Liver (tissue), 9 donors: ENCODE measurements around the gene LMTK2. TPM values are rescaled to one million over a fixed set of nuclear protein-coding genes. Genes with fewer than 3 reads are reported as not detected.

Source experiments
- DNase-seq: peaks from one replicate; pipeline ENCODE4 v3.0.0-alpha.2; 2017; ENCODE audit warnings: low spot score
- H3K27ac ChIP-seq, 2 donors: one replicate each; pipeline ENCODE4 v1.7.0; 2013; ENCODE audit warnings: inconsistent platforms in 2 of 2, low read length in 2 of 2, control low read depth in 1 of 2, low read depth in 1 of 2, mild to moderate bottlenecking in 1 of 2
- H3K27me3 ChIP-seq, 4 donors: one replicate each; pipeline versions ENCODE4 v1.6.1 to v1.7.0; 2013; ENCODE audit warnings: low read length in 3 of 4, inconsistent platforms in 1 of 4, mild to moderate bottlenecking in 1 of 4, moderate library complexity in 1 of 4; ENCODE audit not compliant: control insufficient read depth in 4 of 4, insufficient read depth in 4 of 4
- H3K36me3 ChIP-seq, 4 donors: one replicate each; pipeline versions ENCODE4 v1.6.1 to v1.7.0; 2013; ENCODE audit warnings: low read length in 3 of 4, mild to moderate bottlenecking in 3 of 4, low read depth in 1 of 4, moderate library complexity in 1 of 4; ENCODE audit not compliant: control insufficient read depth in 4 of 4, insufficient read depth in 3 of 4
- H3K4me1 ChIP-seq, 4 donors: one replicate each; pipeline versions ENCODE4 v1.6.1 to v1.7.0; 2013; ENCODE audit warnings: low read length in 3 of 4, mild to moderate bottlenecking in 3 of 4, moderate library complexity in 1 of 4; ENCODE audit not compliant: control insufficient read depth in 4 of 4, insufficient read depth in 4 of 4
- H3K4me3 ChIP-seq, 3 donors: one replicate each; pipeline versions ENCODE4 v1.6.1 to v1.7.0; 2013; ENCODE audit warnings: low read length in 3 of 3, control low read depth in 1 of 3, low read depth in 1 of 3, mild to moderate bottlenecking in 1 of 3
- H3K9ac ChIP-seq, 2 donors: one replicate each; pipeline ENCODE4 v1.7.0; 2013; ENCODE audit warnings: low read length in 2 of 2, mild to moderate bottlenecking in 2 of 2, moderate library complexity in 2 of 2, control low read depth in 1 of 2, low read depth in 1 of 2
- H3K9me3 ChIP-seq, 4 donors: one replicate each; pipeline versions ENCODE4 v1.6.1 to v1.7.0; 2013; ENCODE audit warnings: low read length in 3 of 4; ENCODE audit not compliant: control insufficient read depth in 4 of 4
- EGR1 ChIP-seq, 2 donors: IDR thresholded peaks; 2 replicates each; pipeline ENCODE4 v1.6.1; 2016 to 2018; ENCODE audit warnings: antibody characterized with exemption in 2 of 2, low read depth in 2 of 2
- FOXA1 ChIP-seq: IDR thresholded peaks from 2 replicates; pipeline ENCODE4 v1.6.1; 2016; ENCODE audit warnings: antibody characterized with exemption
- FOXA2 ChIP-seq: IDR thresholded peaks from 2 replicates; pipeline ENCODE4 v1.6.1; 2016; ENCODE audit warnings: antibody characterized with exemption
- GABPA ChIP-seq, 2 donors: IDR thresholded peaks in 1 of 2; conservative IDR thresholded peaks in 1 of 2; 2 replicates each; pipeline ENCODE4 v1.6.1; 2016; ENCODE audit warnings: antibody characterized with exemption in 2 of 2, mild to moderate bottlenecking in 1 of 2, moderate library complexity in 1 of 2
- HNF4A ChIP-seq, 2 donors: conservative IDR thresholded peaks; 2 replicates each; pipeline ENCODE4 v1.6.1; 2016; ENCODE audit warnings: antibody characterized with exemption in 2 of 2, mild to moderate bottlenecking in 2 of 2
- HNF4G ChIP-seq: IDR thresholded peaks from 2 replicates; pipeline ENCODE4 v1.6.1; 2016; ENCODE audit warnings: antibody characterized with exemption
- JUND ChIP-seq, 2 donors: IDR thresholded peaks; 2 replicates each; pipeline ENCODE4 v1.6.1; 2016; ENCODE audit warnings: antibody characterized with exemption in 2 of 2
- NR2F2 ChIP-seq: IDR thresholded peaks from 2 replicates; pipeline ENCODE4 v1.6.1; 2016; ENCODE audit warnings: antibody characterized with exemption
- RAD21 ChIP-seq, 2 donors: IDR thresholded peaks; 2 replicates each; pipeline ENCODE4 v1.6.1; 2016; ENCODE audit warnings: antibody characterized with exemption in 2 of 2, mild to moderate bottlenecking in 2 of 2
- RXRA ChIP-seq, 2 donors: IDR thresholded peaks; 2 replicates each; pipeline ENCODE4 v1.6.1; 2017 to 2018; ENCODE audit warnings: antibody characterized with exemption in 2 of 2, mild to moderate bottlenecking in 1 of 2
- SP1 ChIP-seq: IDR thresholded peaks from 2 replicates; pipeline ENCODE4 v1.6.1; 2018; ENCODE audit warnings: antibody characterized with exemption, mild to moderate bottlenecking
- TAF1 ChIP-seq: conservative IDR thresholded peaks from 2 replicates; pipeline ENCODE4 v1.6.1; 2016; ENCODE audit warnings: antibody characterized with exemption, mild to moderate bottlenecking
- YY1 ChIP-seq: IDR thresholded peaks from 2 replicates; pipeline ENCODE4 v1.6.1; 2016; ENCODE audit warnings: antibody characterized with exemption, mild to moderate bottlenecking
- WGBS: extraction: QIAGEN DNeasy Blood & Tissue Kit; methylation state at CpG from one replicate; pipeline ENCODE4 v1.1.7; 2013; 5-methylcytosine and 5-hydroxymethylcytosine counted together
- polyA plus RNA-seq, 2 donors: library from polyadenylated mRNA; stranded (reverse) in 1 of 2; unstranded in 1 of 2; fragments of 200-250 nt in 1 of 2; fragments of >200 nt in 1 of 2; fragmentation: Nextera tagmentation in 1 of 2; extraction: Ambion mirVana in 1 of 2; gene quantifications; one replicate each; pipeline versions ENCODE4 v1.2.1 to v1.2.3, GENCODE V29; 2013 to 2015
- total RNA-seq, 2 donors: library from RNA; depleted of rRNA; stranded (reverse); fragments of >200 nt; gene quantifications; one replicate each; pipeline ENCODE4 v1.2.3, GENCODE V29; 2014
- TF ChIP-seq, protein P1 (sequence below): fragments of 150-350 bp; IDR thresholded peaks from 2 replicates; pipeline ENCODE4 v1.5.1; 2017; ENCODE audit warnings: improper control_type of control experiment, low read depth, low read length; ENCODE audit not compliant: missing input control
- TF ChIP-seq, protein P2 (sequence below): IDR thresholded peaks from 2 replicates; pipeline ENCODE4 v1.6.1; 2016; ENCODE audit warnings: antibody characterized with exemption
- donor health status: healthy.
- donor health status: healthy.
- donor health status: healthy.
- donor health status: healthy.
- donor health status: healthy.

LMTK2 gene
- total and polyA plus RNA-seq, 4 donors: 3.1 to 14.3 (median 9.0) TPM

DNA sequence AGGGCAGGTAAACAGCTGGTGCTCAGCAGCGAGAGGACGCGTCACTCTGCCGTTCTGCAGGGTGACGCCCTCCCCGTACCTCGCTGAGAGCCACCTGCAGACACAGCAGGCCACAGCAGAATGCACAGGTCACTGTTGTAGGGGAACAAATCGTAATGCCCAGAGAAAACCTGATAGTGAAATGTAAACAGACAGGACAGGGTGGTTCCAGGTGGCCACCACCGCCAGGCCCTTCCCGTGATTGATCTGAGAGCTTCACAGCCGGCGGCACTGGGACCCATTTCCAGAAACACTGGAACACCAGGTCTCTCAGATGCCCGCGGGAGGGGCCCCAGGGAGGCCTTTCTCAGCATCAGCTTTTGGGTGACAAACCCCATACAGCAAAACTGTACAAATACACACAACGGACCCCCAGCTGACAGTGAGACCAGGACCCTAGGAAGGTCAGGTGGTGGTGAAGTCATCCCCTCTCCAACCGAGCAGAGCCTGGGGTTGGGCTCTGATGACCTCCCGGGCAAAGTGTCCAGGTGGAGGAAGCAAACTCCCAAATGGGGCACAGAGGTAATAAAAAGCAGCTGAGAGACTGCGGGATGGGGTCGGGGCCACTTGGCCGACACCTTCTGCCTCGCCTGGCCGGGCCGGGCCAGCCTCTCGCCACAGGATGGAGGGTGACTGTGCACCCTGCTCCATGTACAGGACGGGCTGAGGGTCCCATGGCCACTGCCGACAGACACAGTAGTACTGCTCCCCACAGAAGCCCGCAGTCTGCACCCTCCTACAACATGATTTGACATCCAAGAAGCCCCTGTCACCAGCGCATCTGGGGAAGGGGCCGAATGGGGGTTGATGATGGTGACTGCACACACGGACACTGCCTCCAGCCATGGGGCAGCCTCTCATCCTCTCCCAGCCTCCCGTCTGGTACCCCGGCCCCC is 109.2 kb downstream of the LMTK2 start:
- whole genome bisulfite sequencing: 87% methylated on average over 32 of the region's 32 CpGs
- Histone ChIP-seq H3K9me3 (no peaks in the 10 kb centered on the region), H3K4me3 (no peak overlapping the region), H3K9ac (no peak overlapping the region), H3K4me1 (peaks cover 0 to 7% (median 0%) of the 10 kb centered on the region in 4 donors), H3K27ac (no peak overlapping the region), H3K36me3 (peaks cover 0 to 4% (median 0%) of the 10 kb centered on the region in 4 donors), H3K27me3 (no peaks in the 10 kb centered on the region)
- no peak for TF ChIP-seq RAD21 (IDR thresholded peaks at IDR 0.05)
- DNase-seq: no peak

GRCh38 chr7:98216941-98217622 is 110.4 kb downstream of the LMTK2 start:
- Histone ChIP-seq H3K27me3 (no peaks in the 10 kb centered on the region), H3K9ac (no peak overlapping the region), H3K9me3 (no peaks in the 10 kb centered on the region), H3K4me1 (peaks cover 0 to 7% (median 0%) of the 10 kb centered on the region in 4 donors), H3K36me3 (peaks cover 0 to 7% (median 4%) of the 10 kb centered on the region in 4 donors), H3K27ac (no peak overlapping the region), H3K4me3 (no peak overlapping the region)
- TF ChIP-seq YY1 (no peak), HNF4G (no peak), RAD21 (IDR thresholded peaks at IDR 0.05) (no peak), EGR1 (IDR thresholded peaks at IDR 0.05; ENCODE audit: low read depth in 2 of 2) (no peak), JUND (IDR thresholded peaks at IDR 0.05) (no peak), FOXA1 (no peak), FOXA2 (no peak), RXRA (IDR thresholded peaks at IDR 0.05) (no peak), SP1 (no peak), GABPA (IDR thresholded peaks at IDR 0.05 in 1 of 2, conservative IDR thresholded peaks at IDR 0.05 in 1 of 2) (no peak), NR2F2 (no peak)
- TF ChIP-seq, protein P1, sequence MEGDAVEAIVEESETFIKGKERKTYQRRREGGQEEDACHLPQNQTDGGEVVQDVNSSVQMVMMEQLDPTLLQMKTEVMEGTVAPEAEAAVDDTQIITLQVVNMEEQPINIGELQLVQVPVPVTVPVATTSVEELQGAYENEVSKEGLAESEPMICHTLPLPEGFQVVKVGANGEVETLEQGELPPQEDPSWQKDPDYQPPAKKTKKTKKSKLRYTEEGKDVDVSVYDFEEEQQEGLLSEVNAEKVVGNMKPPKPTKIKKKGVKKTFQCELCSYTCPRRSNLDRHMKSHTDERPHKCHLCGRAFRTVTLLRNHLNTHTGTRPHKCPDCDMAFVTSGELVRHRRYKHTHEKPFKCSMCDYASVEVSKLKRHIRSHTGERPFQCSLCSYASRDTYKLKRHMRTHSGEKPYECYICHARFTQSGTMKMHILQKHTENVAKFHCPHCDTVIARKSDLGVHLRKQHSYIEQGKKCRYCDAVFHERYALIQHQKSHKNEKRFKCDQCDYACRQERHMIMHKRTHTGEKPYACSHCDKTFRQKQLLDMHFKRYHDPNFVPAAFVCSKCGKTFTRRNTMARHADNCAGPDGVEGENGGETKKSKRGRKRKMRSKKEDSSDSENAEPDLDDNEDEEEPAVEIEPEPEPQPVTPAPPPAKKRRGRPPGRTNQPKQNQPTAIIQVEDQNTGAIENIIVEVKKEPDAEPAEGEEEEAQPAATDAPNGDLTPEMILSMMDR: no peak
- WGBS: 94% methylated on average over 24 of the region's 24 CpGs
- no peak for DNase-seq

DNA sequence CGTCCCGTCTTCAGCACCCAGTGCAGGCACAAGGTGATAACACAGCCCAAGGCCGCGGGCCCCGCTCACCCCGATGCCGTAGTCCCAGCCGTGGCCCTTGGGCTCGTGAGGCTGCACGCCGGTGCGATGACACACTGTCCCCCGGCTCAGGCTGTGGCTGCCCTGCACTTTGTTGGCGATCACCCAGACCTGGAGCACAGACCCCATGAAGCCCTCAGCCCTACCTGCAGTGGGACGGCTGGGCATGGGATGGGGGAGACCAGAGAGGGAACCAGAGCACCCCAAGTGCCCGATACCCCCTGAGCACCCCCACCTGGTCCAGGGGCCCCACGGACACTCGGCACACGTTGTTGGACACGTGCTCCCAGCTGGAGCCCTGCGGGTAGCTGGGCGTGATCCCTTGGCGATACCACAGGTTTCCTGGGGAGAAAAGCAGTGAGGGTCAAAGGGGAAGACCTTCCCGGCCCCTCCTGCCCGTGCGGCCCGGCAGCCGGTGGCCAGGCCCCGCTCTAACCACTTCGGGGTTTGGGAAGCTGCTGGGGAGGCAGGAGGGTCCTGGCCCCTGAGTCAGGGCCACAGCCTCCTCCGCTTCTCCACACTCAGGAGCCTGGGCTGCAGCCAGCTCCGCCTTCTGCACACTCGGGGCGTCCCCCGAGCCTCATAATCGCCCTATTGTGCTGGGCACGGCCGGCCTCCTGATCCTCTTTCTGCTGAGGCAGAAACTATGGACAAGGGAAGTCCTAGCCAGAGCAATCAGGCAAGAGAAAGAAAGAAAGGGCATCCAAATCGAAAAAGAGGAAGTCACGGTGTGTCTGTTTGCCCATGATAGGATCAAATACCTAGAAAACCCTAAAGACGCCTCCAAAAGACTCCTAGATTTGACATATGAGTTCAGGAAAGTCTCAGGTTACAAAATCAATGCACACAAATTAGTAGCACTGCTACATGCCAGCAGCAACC is 111.2 kb downstream of the LMTK2 start:
- H3K27me3 ChIP-seq: no peaks in the 10 kb centered on the region
- H3K9ac ChIP-seq: no peak overlapping the region
- peaks cover 0 to 4% (median 0%) of the 10 kb centered on the region in 4 donors for H3K4me1 ChIP-seq
- no peak overlapping the region for H3K27ac ChIP-seq
- peaks cover 0 to 12% (median 6%) of the 10 kb centered on the region in 4 donors for H3K36me3 ChIP-seq
- H3K9me3 ChIP-seq: no peaks in the 10 kb centered on the region
- WGBS: 86% methylated on average over 41 of the region's 41 CpGs
- H3K4me3 ChIP-seq: no peak overlapping the region
- no peak for DNase-seq
- TF ChIP-seq RAD21 (IDR thresholded peaks at IDR 0.05) (no peak), NR2F2 (no peak), FOXA1 (no peak), HNF4A (conservative IDR thresholded peaks at IDR 0.05) (no peak), RXRA (IDR thresholded peaks at IDR 0.05) (no peak), TAF1 (no peak), HNF4G (no peak)
- TF ChIP-seq, protein P2, sequence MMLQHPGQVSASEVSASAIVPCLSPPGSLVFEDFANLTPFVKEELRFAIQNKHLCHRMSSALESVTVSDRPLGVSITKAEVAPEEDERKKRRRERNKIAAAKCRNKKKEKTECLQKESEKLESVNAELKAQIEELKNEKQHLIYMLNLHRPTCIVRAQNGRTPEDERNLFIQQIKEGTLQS: no peak
- TF ChIP-seq, protein P1: no peak
